ENCODE measurements around the gene DPP9.

- TF ChIP-seq GATA3 (IDR thresholded peaks at IDR 0.05; ENCODE audit: low read depth, low read length) (no peak), GATA2 (IDR thresholded peaks at IDR 0.05; ENCODE audit: low read depth, low read length) (no peak)
These were observed 24.5 kb upstream of the DPP9 start for GRCh38 chr19:4748185-4748584.
